ENCODE data around the gene CCDC28B.

- TF ChIP-seq POLR2A (IDR thresholded peaks at IDR 0.05) (no peak), EP300 (IDR thresholded peaks at IDR 0.05) (no peak)
Observed at GRCh38 chr1:32223683-32224082, 23.3 kb downstream of the CCDC28B start.
